NCI-H2196 (cell line): Measurements from ENCODE around the gene SELENOH.
"Not testable (repeated sequence)": the region's sequence is repeated elsewhere in the genome, so short reads cannot be mapped to it uniquely, and the experiment has no call there.

ENCODE experiments used
- DNase-seq: peaks from one replicate; lab custom pipeline; 2025; ENCODE audit not compliant: unreplicated experiment; lab: John Stamatoyannopoulos, UW

Gene SELENOH, protein sequence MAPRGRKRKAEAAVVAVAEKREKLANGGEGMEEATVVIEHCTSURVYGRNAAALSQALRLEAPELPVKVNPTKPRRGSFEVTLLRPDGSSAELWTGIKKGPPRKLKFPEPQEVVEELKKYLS

DNA sequence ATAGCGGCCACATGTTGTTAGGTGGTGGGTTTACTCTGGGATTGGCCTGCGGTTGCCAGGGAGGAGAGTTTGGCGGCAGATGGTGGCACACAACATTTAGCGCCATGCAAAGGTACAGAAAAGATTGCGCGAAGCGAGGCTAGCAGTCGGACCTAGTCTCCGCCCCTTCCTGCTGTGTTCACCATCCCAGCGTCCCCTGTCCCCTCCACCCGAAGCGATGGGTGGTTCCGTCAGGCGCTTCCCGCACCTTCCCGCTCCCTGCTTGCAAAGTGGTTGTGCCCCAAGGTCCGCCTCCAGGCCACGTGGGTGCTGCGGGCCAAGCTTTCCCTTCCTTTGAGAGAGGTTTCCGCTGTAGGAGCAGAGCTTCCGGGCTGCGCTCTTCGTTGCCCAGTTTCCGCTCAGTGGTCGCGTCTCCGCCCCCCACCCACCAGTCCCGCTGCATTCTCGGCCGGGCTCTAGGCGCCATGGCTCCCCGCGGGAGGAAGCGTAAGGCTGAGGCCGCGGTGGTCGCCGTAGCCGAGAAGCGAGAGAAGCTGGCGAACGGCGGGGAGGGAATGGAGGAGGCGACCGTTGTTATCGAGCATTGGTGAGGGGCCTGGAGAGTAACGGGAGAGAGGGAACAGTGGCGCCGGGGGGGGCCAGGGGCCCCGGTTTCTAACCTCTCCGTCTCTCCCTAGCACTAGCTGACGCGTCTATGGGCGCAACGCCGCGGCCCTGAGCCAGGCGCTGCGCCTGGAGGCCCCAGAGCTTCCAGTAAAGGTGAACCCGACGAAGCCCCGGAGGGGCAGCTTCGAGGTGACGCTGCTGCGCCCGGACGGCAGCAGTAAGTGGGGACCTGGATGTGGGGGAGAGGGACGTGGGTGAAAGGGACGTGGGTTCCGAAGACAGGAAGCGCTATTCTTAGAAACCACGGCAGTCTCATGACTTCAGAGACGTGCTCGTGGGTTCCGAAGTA, at the start of gene SELENOH:
Gene SELENOH (plus strand): TSS at position 360 of the 955 bp plus-strand sequence. CDS start 105 bp downstream, at position 465.
- DNase-seq: peak; percentile 98

DNA sequence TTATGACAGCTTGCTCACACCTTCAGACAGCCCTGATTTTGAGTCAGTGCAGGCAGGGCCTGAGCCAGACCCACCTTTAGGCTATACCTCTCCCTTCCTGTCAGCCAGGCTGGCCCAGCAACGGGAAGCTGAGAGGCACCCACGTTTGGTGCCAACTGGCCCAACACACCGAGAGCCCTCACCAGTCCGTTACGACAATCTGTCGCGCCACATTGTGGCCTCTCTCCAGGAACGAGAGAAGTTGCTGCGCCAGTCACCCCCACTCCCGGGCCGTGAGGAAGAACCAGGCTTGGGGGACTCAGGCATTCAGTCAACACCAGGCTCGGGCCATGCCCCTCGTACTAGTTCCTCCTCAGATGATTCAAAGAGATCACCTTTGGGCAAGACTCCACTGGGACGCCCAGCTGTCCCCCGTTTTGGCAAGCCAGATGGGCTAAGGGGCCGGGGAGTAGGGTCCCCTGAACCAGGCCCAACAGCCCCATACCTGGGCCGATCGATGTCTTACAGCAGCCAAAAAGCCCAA, 42.4 kb upstream of the SELENOH start:
- DNase-seq: no peak

DNA sequence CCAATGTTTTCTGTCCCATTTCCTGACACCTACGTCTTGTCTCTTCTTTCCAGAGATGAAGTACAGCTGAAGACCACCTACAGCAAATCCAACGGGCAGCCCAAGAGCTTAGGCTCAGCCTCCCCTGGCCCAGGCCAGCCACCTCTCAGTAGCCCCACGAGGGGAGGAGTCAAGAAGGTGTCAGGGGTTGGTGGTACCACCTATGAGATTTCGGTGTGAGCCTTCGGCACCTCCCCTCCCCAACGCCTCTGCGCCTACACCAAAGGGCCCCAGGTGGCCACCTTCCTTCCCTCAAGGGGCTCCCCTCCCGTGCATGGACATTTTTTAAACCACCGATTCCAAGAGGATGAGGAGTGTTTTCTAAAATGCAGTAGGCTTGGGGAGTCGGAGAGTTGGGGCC, 41.5 kb upstream of the SELENOH start:
- DNase-seq: no peak

DNA sequence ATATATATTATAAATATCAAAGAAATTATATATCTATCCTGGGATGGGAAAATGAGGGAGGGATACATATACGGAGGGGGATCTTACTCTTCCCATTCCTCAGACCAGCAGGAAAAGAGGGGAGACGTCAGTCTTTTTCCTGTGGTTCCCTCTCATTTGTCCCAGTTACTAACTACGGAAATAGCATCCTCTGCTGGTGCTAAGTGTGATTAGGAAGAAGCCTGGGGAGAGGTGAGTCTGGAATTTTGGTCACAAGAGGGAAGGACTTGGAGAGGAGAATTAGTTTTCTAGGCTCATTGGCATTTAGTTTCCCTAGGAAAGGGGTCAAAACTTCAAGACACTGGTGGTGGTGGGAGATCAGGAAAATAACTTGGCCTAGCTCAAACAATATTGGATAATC, 40.9 kb upstream of the SELENOH start:
- DNase-seq: no peak

DNA sequence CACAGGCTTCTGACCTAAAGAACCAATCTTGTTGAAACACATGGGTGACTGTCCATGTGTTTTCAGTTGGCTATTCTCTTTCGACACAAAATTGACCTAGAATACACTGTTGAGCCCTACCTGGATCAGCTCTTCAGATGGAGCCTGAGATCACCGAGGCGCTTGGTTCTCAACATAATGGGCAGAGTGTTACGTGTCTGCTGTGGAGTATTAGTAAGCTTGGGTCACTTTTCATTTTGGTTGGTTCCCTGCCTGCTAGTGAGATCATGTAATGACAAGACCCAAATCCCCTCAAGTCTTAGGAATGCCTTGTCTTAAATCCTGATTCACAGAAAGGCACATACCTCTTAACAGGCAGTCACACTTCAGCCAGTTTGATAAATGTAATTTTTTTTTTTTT, 38.0 kb upstream of the SELENOH start:
- DNase-seq: no peak

DNA sequence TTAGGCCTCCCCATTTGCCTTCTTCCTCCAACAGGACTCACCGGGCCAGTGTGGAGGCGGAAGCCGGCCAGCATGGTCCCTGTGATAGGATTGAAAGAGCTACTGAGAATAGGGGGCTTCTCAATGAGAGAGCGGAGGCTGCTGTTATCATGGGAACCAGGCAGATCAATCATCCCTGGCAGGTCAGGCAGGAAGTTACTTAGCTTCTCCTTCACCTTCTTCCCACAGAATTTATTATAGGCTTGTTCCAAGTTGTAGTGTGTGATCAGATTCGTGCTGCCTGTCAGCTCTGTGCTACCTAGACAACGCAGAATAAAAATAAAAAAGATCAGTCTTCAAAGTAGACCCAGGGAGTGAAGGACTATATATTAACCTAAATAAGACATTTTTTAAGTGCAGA, 36.4 kb upstream of the SELENOH start:
- DNase-seq: no peak

DNA sequence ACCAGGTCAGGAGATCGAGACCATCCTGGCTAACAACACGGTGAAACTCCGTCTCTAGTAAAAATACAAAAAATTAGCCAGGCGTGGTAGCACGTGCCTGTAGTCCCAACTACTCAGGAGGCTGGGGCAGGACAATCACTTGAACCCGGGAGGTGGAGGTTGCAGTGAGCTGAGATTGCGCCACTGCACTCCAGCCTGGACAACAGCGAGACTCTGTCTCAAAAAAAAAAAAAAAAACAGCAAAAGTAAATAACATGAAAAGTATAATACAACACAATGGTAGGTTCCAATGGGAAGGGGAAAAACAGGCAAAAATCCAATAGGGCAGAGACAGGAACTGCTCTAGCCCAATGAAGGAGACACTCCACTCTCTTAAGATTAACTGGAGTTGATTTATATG, 35.9 kb upstream of the SELENOH start:
- DNase-seq: not testable (repeated sequence)

DNA sequence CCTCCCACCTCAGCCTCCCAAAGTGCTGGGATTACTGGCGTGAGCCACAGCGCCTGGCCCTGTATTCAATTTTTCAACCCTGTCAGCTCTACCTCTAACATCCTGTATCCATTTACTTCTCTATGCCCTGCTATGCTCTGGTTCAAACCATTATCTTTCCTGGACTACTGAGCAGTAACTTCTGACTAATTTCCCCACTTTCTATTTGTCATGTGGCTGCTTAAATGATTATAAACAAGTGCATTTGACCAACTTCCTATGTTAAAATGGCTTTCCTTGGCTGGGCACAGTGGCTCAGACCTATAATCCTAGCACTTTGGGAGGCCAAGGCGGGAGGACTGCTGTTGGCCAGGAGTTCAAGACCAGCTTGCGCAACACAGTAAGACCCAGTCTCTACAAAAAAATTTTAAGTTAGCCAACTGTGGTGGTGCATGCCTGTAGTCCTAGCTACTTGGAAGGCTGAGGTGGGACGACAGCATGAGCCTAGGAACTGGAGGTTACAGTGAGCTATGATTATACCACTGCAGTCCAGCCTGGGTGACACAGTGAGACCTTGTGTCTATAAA, 31.4 kb upstream of the SELENOH start:
- DNase-seq: no peak

DNA sequence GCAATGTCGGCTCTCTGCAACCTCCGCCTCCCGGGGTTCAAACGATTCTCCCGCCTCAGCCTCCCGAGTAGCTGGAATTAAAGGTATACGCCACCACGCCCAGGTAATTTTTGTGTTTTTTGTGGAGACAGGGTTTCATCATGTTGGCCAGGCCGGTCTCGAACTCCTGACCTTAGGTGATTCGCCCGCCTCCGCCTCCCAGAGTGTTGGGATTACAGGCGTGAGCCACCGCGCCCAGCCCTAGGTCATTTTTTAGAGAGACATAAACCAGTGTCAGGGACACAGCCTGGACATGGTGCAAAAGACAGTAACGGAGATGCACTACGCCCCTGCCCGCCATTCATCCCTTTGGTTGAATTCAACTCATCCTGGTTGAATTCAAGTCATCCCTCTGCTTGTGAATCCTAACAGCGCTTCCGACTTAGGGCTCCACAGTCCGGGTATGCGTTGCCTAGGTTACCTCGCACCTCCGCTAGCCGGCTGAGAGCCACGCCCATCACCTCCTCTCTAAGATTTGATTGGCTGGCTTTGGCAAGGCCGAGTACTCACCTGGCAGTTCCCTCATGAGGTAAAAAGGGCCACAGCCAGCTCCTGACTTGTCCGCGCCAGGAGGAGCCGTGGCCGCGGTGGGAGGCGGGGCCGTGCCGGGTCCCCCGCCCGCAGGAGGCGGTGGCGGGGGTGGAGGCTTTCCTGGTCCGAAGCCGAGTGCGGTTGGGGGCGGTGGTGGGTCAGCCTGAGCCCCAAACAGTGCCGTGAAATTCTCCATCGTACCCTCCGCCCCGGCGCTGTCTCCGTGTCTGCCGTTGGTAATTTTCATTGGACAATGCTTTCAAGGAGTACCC, 29.7 kb upstream of the SELENOH start, which contains the start of gene MED19:
Gene MED19 (minus strand): TSS at position 802 of the 842 bp plus-strand sequence. CDS start 36 bp downstream, at position 766.
- DNase-seq: peak; percentile 94

DNA sequence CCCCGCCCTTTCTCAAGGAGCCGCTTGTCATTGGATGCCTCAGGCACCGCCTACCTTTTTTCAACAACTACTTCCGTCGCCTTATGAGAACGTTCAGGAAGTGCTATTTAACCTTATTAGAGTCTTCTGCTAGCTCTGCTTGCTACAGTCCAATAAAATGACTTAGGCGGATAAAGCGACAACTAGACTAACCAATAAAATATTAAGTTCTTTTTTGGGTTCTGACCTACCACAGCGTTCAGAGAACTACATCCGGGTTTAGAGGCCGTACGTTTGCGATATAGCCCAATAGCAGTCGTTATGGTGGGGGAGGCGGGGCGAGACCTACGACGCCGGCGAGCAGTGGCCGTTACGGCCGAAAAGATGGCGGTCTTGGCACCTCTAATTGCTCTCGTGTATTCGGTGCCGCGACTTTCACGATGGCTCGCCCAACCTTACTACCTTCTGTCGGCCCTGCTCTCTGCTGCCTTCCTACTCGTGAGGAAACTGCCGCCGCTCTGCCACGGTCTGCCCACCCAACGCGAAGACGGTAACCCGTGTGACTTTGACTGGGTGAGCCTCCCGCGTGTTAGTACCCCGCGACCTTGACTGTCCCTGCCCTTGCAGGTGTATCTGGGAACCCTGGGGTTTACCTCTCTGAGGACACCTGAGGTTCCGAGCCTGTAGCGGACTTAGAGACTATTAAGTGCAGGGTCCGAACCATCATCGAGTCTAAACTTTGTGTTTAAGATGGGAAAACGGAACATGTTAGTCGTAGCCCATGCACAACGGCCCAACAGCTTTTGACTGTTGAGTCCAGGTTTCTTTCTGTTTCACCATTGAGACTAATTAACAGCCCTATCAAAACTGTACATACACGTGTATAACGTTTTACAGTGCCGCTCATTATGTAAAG, 28.8 kb upstream of the SELENOH start, which contains the start of gene TMX2:
Gene TMX2 (plus strand): TSS at position 338 of the 895 bp plus-strand sequence. CDS start 26 bp downstream, at position 364.
- peak; percentile 99 for DNase-seq

DNA sequence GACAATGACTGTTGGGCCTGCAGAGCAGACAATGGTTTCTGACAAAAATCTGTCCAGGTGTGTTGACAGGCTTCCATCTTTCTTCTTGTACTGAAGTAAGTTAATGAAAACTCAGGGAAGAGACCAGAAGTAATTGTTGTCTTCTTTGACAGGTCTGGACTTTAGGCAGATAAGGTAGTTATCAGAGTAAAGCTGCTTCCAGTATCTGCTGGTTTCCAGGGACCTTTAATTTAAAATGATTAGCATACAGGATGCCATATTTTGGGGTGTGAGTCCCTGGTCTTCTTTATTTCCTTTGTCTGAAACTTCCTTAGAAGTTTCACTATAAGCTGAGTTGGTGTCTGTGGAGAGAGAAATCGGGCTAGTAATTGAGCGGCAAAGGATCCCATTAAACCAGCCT, 27.5 kb upstream of the SELENOH start:
- no peak for DNase-seq

DNA sequence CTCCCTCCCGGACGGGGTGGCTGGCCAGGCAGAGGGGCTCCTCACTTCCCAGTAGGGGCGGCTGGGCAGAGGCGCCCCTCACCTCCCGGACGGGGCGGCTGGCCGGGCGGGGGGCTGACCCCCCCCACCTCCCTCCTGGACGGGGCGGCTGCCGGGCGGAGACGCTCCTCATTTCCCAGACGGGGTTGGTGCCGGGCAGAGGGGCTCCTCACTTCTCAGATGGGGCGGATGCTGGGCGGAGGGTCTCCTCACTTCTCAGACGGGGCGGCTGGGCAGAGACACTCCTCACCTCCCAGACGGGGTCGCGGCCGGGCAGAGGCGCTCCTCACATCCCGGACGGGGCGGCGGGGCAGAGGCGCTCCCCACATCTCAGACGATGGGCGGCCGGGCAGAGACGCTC, 24.6 kb upstream of the SELENOH start:
- DNase-seq: not testable (repeated sequence)

DNA sequence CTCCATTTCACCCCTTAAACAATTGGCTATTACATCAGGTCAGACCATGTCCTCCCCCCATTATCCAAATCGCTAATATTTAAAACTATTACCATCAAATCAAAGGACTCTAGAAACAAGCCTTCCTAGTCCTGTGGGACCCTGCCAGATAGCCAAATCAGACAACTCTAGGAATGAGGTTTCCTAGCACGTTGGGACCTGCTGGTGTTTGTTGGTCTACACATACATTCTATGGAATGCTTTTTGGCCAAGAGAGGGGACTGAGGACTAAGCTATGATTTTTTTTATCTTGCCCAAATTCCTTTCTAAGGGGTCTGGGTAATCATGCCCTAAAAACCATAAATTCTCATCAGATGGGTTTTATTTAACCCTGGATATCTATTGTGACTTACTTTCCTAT, 14.1 kb upstream of the SELENOH start:
- DNase-seq: no peak

DNA sequence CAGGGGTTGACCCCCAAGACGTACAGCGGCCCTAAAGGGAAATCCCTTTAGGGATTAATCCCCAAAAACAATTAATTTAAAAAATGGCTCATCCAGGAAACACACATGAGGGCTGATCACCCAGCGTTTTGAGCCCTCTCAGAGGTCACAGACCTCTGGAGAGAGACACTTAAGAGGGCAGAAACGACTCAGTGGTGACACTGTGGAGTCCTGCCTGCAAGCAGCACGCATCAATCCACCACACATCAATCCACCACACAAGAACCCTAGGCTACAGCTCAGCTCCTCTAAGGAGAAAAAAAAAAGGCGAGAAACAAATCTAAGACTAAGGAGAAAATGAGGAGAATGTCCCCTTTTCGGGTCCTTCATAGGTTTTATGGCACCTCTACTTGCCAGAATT, 12.5 kb upstream of the SELENOH start:
- no peak for DNase-seq

DNA sequence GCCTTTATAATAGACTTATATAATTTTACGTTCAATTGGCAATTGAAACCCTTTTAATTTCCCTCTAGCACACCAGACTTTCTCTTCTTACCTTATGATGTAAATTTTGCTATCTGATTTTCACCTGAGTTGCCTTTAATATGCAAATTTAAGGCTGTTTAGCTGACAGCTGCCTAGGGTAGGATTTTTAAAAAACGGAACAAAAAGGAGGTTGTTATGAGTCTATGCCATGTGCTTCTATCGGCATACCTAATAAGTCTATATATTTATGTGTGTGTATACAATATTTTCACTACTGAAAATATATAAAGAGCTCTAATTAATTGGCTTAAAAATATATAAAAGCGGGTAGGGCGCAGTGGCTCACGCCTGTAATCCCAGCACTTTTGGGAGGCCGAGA, 11.8 kb upstream of the SELENOH start:
- no peak for DNase-seq

DNA sequence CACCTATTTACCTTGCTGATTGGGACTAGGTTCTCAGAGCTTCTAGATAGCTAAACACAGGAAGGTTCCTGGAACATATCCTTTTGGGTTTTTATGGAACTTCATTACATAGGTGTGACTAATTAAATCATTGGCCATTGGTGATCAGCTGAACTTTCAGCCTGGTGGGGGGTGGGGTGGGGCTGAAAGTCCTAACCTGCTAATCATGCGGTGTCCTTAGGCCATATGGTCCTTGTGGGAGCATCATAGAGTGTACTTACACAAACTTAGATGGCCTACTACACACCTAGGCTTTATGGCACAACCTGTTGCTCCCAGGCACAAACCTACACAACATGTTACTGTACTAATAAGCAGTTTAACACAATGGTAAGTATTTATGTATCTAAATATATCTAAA, 8.6 kb upstream of the SELENOH start:
- no peak for DNase-seq

DNA sequence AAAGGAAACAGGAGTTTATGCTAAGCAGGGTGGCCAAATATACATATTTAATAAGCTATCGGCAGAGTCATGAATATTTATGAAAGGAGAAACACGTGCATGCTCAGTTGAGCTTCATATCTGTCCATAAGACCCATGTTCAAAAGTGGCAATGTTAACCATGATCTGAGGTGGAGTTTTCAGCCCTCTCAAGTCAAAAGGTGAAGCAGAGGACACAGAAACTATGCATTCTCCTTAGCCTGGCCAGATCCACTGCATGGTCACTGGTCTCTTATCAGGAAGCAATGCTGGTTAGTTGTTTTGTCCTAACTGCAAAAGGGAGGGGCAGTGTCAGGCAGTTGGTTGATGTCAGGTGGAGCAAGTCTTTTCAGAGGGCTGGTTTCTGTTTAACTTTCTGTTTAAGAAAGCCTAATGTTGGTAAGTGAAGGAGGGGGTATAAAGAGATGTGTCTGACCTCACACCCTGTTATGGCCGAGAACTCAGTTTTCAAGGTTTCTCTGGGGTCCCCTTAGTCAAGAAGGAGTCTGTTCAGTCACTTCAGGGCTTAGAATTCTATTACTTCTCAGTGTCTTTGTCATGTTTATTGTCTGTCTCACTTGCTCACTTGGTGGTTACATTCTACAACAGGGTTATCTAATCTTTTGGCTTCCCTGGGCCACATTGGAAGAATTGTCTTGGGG, 5.5 kb upstream of the SELENOH start:
- DNase-seq: no peak

DNA sequence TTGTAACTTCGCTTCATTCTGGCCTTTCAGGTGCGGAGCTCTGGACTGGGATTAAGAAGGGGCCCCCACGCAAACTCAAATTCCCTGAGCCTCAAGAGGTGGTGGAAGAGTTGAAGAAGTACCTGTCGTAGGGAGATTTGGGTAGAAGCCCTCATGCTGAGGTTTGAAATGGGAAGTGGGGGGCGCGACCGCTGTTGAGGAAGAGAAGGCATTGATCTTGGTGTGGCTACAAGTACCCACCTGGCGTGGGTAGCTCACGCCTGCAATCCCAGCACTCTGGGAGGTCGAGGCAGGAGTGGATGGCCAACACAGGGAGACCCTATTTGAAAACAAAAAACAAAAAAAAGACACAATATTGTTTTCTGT, 779 bp downstream of the SELENOH start:
- no peak for DNase-seq

DNA sequence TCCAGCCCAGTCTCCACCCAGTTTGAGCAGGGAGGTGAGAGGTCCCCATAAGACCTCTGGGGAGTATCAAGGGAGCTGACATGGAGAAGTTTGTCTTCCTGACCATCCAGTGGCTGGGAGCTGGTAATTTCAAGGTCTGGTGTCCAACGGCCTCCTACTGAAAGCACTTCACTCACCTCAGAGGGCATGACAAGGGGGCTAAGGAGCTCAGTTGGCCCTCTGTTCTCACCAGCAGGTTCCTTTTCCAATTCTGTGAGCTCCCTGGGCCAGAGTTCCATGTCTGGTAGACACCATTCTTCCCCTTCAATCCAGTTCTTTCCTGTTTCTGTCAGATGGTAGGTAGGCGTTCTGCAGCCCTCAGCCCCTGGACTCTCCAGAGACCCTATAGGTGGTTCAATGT, 3.1 kb downstream of the SELENOH start:
- DNase-seq: no peak
